Neural progenitor cell (in vitro differentiated cells): ENCODE results near the gene STK10. TPM values are rescaled to one million over a fixed set of nuclear protein-coding genes. Genes with fewer than 3 reads are reported as not detected.
A peak's percentile ranks its signal among the peaks of the same experiment; 100 is the strongest.

Experiments used
- DNase-seq: peaks from one replicate; pipeline ENCODE4 v3.0.0-alpha.2; 2016; ENCODE audit warnings: low spot score
- H2AFZ ChIP-seq: fragments of 200-600 bp; sonication (generic); replicated peaks from 2 replicates; pipeline ENCODE4 v1.6.1; 2016; ENCODE audit warnings: antibody characterized with exemption
- H3F3A ChIP-seq: fragments of 200-600 bp; sonication (generic); 2 replicates; pipeline ENCODE4 v1.6.1; 2016; ENCODE audit warnings: antibody characterized with exemption, low read depth
- H3K27ac ChIP-seq: fragments of 200-600 bp; sonication (generic); 2 replicates; pipeline ENCODE4 v1.5.1; 2016; ENCODE audit warnings: mild to moderate bottlenecking
- H3K27me3 ChIP-seq: fragments of 200-600 bp; sonication (generic); 2 replicates; pipeline ENCODE4 v1.6.1; 2016; ENCODE audit warnings: mild to moderate bottlenecking, moderate library complexity
- H3K36me3 ChIP-seq: fragments of 200-600 bp; sonication (generic); 2 replicates; pipeline ENCODE4 v1.5.1; 2016
- H3K4me1 ChIP-seq: fragments of 200-600 bp; sonication (generic); 2 replicates; pipeline ENCODE4 v1.6.1; 2016; ENCODE audit warnings: mixed run types
- H3K4me2 ChIP-seq: fragments of 200-600 bp; sonication (generic); 2 replicates; pipeline ENCODE4 v1.6.1; 2016
- H3K4me3 ChIP-seq: fragments of 200-600 bp; sonication (generic); 2 replicates; pipeline ENCODE4 v1.5.1; 2016
- H3K79me2 ChIP-seq: fragments of 200-600 bp; sonication (generic); 2 replicates; pipeline ENCODE4 v1.6.1; 2016; ENCODE audit warnings: low read depth
- H3K9ac ChIP-seq: fragments of 200-600 bp; sonication (generic); 2 replicates; pipeline ENCODE4 v1.6.1; 2016
- H3K9me3 ChIP-seq: fragments of 200-600 bp; sonication (generic); 2 replicates; pipeline ENCODE4 v1.5.1; 2016; ENCODE audit warnings: low read depth
- H4K20me1 ChIP-seq: fragments of 200-600 bp; sonication (generic); 2 replicates; pipeline ENCODE4 v1.6.1; 2016; ENCODE audit warnings: low read depth
- H3K27ac Mint-ChIP-seq: 3 replicates; pipeline ENCODE4 v1.8.0; 2021; ENCODE audit warnings: mixed read lengths
- H3K27me3 Mint-ChIP-seq: 2 replicates; pipeline ENCODE4 v1.8.0; 2022; ENCODE audit warnings: low read depth, mild to moderate bottlenecking, inconsistent platforms, moderate library complexity, mixed read lengths; ENCODE audit not compliant: insufficient read depth
- H3K36me3 Mint-ChIP-seq: 3 replicates; pipeline ENCODE4 v1.8.0; 2021; ENCODE audit warnings: mixed read lengths
- H3K4me1 Mint-ChIP-seq: 3 replicates; pipeline ENCODE4 v1.8.0; 2021; ENCODE audit warnings: mixed read lengths
- H3K4me3 Mint-ChIP-seq: 3 replicates; pipeline ENCODE4 v1.8.0; 2021; ENCODE audit warnings: mild to moderate bottlenecking, moderate library complexity, mixed read lengths
- H3K9me3 Mint-ChIP-seq: 3 replicates; pipeline ENCODE4 v1.8.0; 2020; ENCODE audit warnings: mixed read lengths
- CTCF ChIP-seq: fragments of 200-600 bp; sonication (generic); IDR thresholded peaks from 2 replicates; pipeline ENCODE4 v1.5.1; 2017; ENCODE audit warnings: antibody characterized with exemption, mild to moderate bottlenecking
- EZH2 ChIP-seq: fragments of 200-600 bp; sonication (generic); IDR thresholded peaks from 2 replicates; pipeline ENCODE4 v1.6.1; 2017; ENCODE audit warnings: antibody characterized with exemption, mild to moderate bottlenecking, moderate library complexity
- EZH2phosphoT487 ChIP-seq: fragments of 200-600 bp; sonication (generic); IDR thresholded peaks from 2 replicates; pipeline ENCODE4 v1.6.1; 2017; ENCODE audit warnings: antibody characterized with exemption
- total RNA-seq: library from RNA; depleted of rRNA; stranded (reverse); fragments of >200 nt; gene quantifications from 2 replicates; pipeline ENCODE4 v1.2.3, GENCODE V29; 2015; ENCODE audit warnings: low replicate concordance

The STK10 gene
- total RNA-seq, 1 donor from 2014 or later: 4.4 TPM

GRCh38 chr5:172194985-172195774 is 7.2 kb upstream of the STK10 start:
- Histone ChIP-seq H4K20me1 (no peaks in the 10 kb centered on the region), H3K27ac (no peak overlapping the region), H3K79me2 (no peaks in the 10 kb centered on the region), H3K4me1 (peaks cover 6% of the 10 kb centered on the region), H3K4me3 (no peak overlapping the region), H3K9ac (no peak overlapping the region), H3K4me2 (no peak overlapping the region), H3F3A (peaks cover 16% of the 10 kb centered on the region), H3K27me3 (no peaks in the 10 kb centered on the region), H3K9me3 (no peaks in the 10 kb centered on the region), H3K36me3 (no peaks in the 10 kb centered on the region), H2AFZ (no peak overlapping the region)
- peaks cover 2% of the 10 kb centered on the region for H3K9me3 Mint-ChIP-seq
- peak; percentile 26 for DNase-seq
- H3K4me3 Mint-ChIP-seq: no peak overlapping the region
- TF ChIP-seq CTCF (no peak), EZH2phosphoT487 (no peak), EZH2 (no peak)
- H3K36me3 Mint-ChIP-seq: no peaks in the 10 kb centered on the region
- peaks cover 3% of the 10 kb centered on the region for H3K27me3 Mint-ChIP-seq
- no peaks in the 10 kb centered on the region for H3K4me1 Mint-ChIP-seq
- H3K27ac Mint-ChIP-seq: no peak overlapping the region

GRCh38 chr5:172193872-172194271 is 5.8 kb upstream of the STK10 start, which contains the start of gene EFCAB9:
Gene EFCAB9, plus strand, starts transcription at chr5:172194172. Its CDS starts 1 bp downstream, at chr5:172194173.
- no peak for DNase-seq
- Histone ChIP-seq H3K27ac (no peak within 1 kb of the TSS), H3K4me3 (no peak within 1 kb of the TSS), H2AFZ (peak within 1 kb of the TSS; percentile 73), H3K9ac (no peak within 1 kb of the TSS), H3K9me3 (no peaks in the 10 kb centered on the region), H3K79me2 (no peaks in the 10 kb centered on the region), H3K4me2 (no peak within 1 kb of the TSS), H4K20me1 (no peaks in the 10 kb centered on the region), H3F3A (peaks cover 29% of the 10 kb centered on the region), H3K27me3 (no peaks in the 10 kb centered on the region), H3K36me3 (no peaks in the 10 kb centered on the region), H3K4me1 (peaks cover 13% of the 10 kb centered on the region)
- H3K36me3 Mint-ChIP-seq: no peaks in the 10 kb centered on the region
- H3K27ac Mint-ChIP-seq: no peak within 1 kb of the TSS
- peaks cover 3% of the 10 kb centered on the region for H3K27me3 Mint-ChIP-seq
- H3K4me1 Mint-ChIP-seq: peaks cover 5% of the 10 kb centered on the region
- peaks cover 2% of the 10 kb centered on the region for H3K9me3 Mint-ChIP-seq
- H3K4me3 Mint-ChIP-seq: no peak within 1 kb of the TSS
- no peak for TF ChIP-seq EZH2
- TF ChIP-seq CTCF: no peak
- no peak for TF ChIP-seq EZH2phosphoT487

GRCh38 chr5:172189693-172190296 is 1.8 kb upstream of the STK10 start:
- peak overlapping the region; percentile 91 for H3K27ac Mint-ChIP-seq
- Histone ChIP-seq H3K36me3 (no peaks in the 10 kb centered on the region), H2AFZ (peak overlapping the region; percentile 97), H4K20me1 (no peaks in the 10 kb centered on the region), H3K27ac (peak overlapping the region; percentile 95), H3K9me3 (no peaks in the 10 kb centered on the region), H3K4me2 (peak overlapping the region; percentile 93), H3K27me3 (peaks cover 13% of the 10 kb centered on the region), H3K9ac (no peak overlapping the region), H3K4me3 (peak overlapping the region; percentile 71), H3F3A (peaks cover 35% of the 10 kb centered on the region), H3K79me2 (no peaks in the 10 kb centered on the region), H3K4me1 (peaks cover 14% of the 10 kb centered on the region)
- TF ChIP-seq CTCF (no peak), EZH2phosphoT487 (no peak), EZH2 (no peak)
- H3K27me3 Mint-ChIP-seq: peaks cover 4% of the 10 kb centered on the region
- H3K9me3 Mint-ChIP-seq: no peaks in the 10 kb centered on the region
- peak overlapping the region; percentile 84 for H3K4me3 Mint-ChIP-seq
- DNase-seq: no peak
- H3K36me3 Mint-ChIP-seq: no peaks in the 10 kb centered on the region
- H3K4me1 Mint-ChIP-seq: peaks cover 24% of the 10 kb centered on the region
